Neural progenitor cell (in vitro differentiated cells): ENCODE results near the gene ARHGDIA. TPM values are rescaled to one million over a fixed set of nuclear protein-coding genes. Genes with fewer than 3 reads are reported as not detected.

Source experiments
- DNase-seq: peaks from one replicate; pipeline ENCODE4 v3.0.0-alpha.2; 2016; ENCODE audit warnings: low spot score
- H2AFZ ChIP-seq: fragments of 200-600 bp; sonication (generic); replicated peaks from 2 replicates; pipeline ENCODE4 v1.6.1; 2016; ENCODE audit warnings: antibody characterized with exemption
- H3F3A ChIP-seq: fragments of 200-600 bp; sonication (generic); 2 replicates; pipeline ENCODE4 v1.6.1; 2016; ENCODE audit warnings: antibody characterized with exemption, low read depth
- H3K27ac ChIP-seq: fragments of 200-600 bp; sonication (generic); 2 replicates; pipeline ENCODE4 v1.5.1; 2016; ENCODE audit warnings: mild to moderate bottlenecking
- H3K27me3 ChIP-seq: fragments of 200-600 bp; sonication (generic); 2 replicates; pipeline ENCODE4 v1.6.1; 2016; ENCODE audit warnings: mild to moderate bottlenecking, moderate library complexity
- H3K36me3 ChIP-seq: fragments of 200-600 bp; sonication (generic); 2 replicates; pipeline ENCODE4 v1.5.1; 2016
- H3K4me1 ChIP-seq: fragments of 200-600 bp; sonication (generic); 2 replicates; pipeline ENCODE4 v1.6.1; 2016; ENCODE audit warnings: mixed run types
- H3K4me2 ChIP-seq: fragments of 200-600 bp; sonication (generic); 2 replicates; pipeline ENCODE4 v1.6.1; 2016
- H3K4me3 ChIP-seq: fragments of 200-600 bp; sonication (generic); 2 replicates; pipeline ENCODE4 v1.5.1; 2016
- H3K79me2 ChIP-seq: fragments of 200-600 bp; sonication (generic); 2 replicates; pipeline ENCODE4 v1.6.1; 2016; ENCODE audit warnings: low read depth
- H3K9ac ChIP-seq: fragments of 200-600 bp; sonication (generic); 2 replicates; pipeline ENCODE4 v1.6.1; 2016
- H3K9me3 ChIP-seq: fragments of 200-600 bp; sonication (generic); 2 replicates; pipeline ENCODE4 v1.5.1; 2016; ENCODE audit warnings: low read depth
- H4K20me1 ChIP-seq: fragments of 200-600 bp; sonication (generic); 2 replicates; pipeline ENCODE4 v1.6.1; 2016; ENCODE audit warnings: low read depth
- H3K27ac Mint-ChIP-seq: 3 replicates; pipeline ENCODE4 v1.8.0; 2021; ENCODE audit warnings: mixed read lengths
- H3K27me3 Mint-ChIP-seq: 2 replicates; pipeline ENCODE4 v1.8.0; 2022; ENCODE audit warnings: low read depth, mild to moderate bottlenecking, inconsistent platforms, moderate library complexity, mixed read lengths; ENCODE audit not compliant: insufficient read depth
- H3K36me3 Mint-ChIP-seq: 3 replicates; pipeline ENCODE4 v1.8.0; 2021; ENCODE audit warnings: mixed read lengths
- H3K4me1 Mint-ChIP-seq: 3 replicates; pipeline ENCODE4 v1.8.0; 2021; ENCODE audit warnings: mixed read lengths
- H3K4me3 Mint-ChIP-seq: 3 replicates; pipeline ENCODE4 v1.8.0; 2021; ENCODE audit warnings: mild to moderate bottlenecking, moderate library complexity, mixed read lengths
- H3K9me3 Mint-ChIP-seq: 3 replicates; pipeline ENCODE4 v1.8.0; 2020; ENCODE audit warnings: mixed read lengths
- CTCF ChIP-seq: fragments of 200-600 bp; sonication (generic); IDR thresholded peaks from 2 replicates; pipeline ENCODE4 v1.5.1; 2017; ENCODE audit warnings: antibody characterized with exemption, mild to moderate bottlenecking
- EZH2 ChIP-seq: fragments of 200-600 bp; sonication (generic); IDR thresholded peaks from 2 replicates; pipeline ENCODE4 v1.6.1; 2017; ENCODE audit warnings: antibody characterized with exemption, mild to moderate bottlenecking, moderate library complexity
- EZH2phosphoT487 ChIP-seq: fragments of 200-600 bp; sonication (generic); IDR thresholded peaks from 2 replicates; pipeline ENCODE4 v1.6.1; 2017; ENCODE audit warnings: antibody characterized with exemption
- total RNA-seq: library from RNA; depleted of rRNA; stranded (reverse); fragments of >200 nt; gene quantifications from 2 replicates; pipeline ENCODE4 v1.2.3, GENCODE V29; 2015; ENCODE audit warnings: low replicate concordance

ARHGDIA gene
- total RNA-seq, 1 donor from 2014 or later: 25.1 TPM

- no peaks in the 10 kb centered on the region for H3K9me3 Mint-ChIP-seq
- H3K36me3 Mint-ChIP-seq: peaks cover 15% of the 10 kb centered on the region
- TF ChIP-seq EZH2 (no peak), EZH2phosphoT487 (no peak), CTCF (no peak)
- Histone ChIP-seq H3K27ac (no peak within 1 kb of the TSS), H4K20me1 (peaks cover 25% of the 10 kb centered on the region), H3K4me1 (peaks cover 10% of the 10 kb centered on the region), H3K9me3 (no peaks in the 10 kb centered on the region), H3K79me2 (peaks cover 43% of the 10 kb centered on the region), H3F3A (peaks cover 30% of the 10 kb centered on the region), H3K36me3 (no peaks in the 10 kb centered on the region), H3K9ac (peak within 1 kb of the TSS; percentile 64), H3K4me3 (peak within 1 kb of the TSS; percentile 96), H2AFZ (no peak within 1 kb of the TSS), H3K4me2 (peak within 1 kb of the TSS; percentile 90), H3K27me3 (no peaks in the 10 kb centered on the region)
- no peak within 1 kb of the TSS for H3K27ac Mint-ChIP-seq
- peaks cover 2% of the 10 kb centered on the region for H3K27me3 Mint-ChIP-seq
- peaks cover 20% of the 10 kb centered on the region for H3K4me1 Mint-ChIP-seq
- DNase-seq: peak; percentile 93
- peak within 1 kb of the TSS; percentile 89 for H3K4me3 Mint-ChIP-seq
Observed at GRCh38 chr17:81917565-81918332, 46.6 kb upstream of the ARHGDIA start, which contains the start of gene SIRT7. Gene SIRT7, minus strand, starts transcription at chr17:81918176. Its CDS starts 45 bp downstream, at chr17:81918131.

- H3K27me3 ChIP-seq: no peaks in the 10 kb centered on the region
- H3K9me3 Mint-ChIP-seq: no peaks in the 10 kb centered on the region
- peak overlapping the region; percentile 96 for H3K4me3 ChIP-seq
- no peaks in the 10 kb centered on the region for H3K9me3 ChIP-seq
- H3K4me1 ChIP-seq: peaks cover 10% of the 10 kb centered on the region
- DNase-seq: no peak
- no peak overlapping the region for H2AFZ ChIP-seq
- H3K36me3 Mint-ChIP-seq: peaks cover 13% of the 10 kb centered on the region
- no peaks in the 10 kb centered on the region for H3K36me3 ChIP-seq
- peaks cover 31% of the 10 kb centered on the region for H4K20me1 ChIP-seq
- no peak overlapping the region for H3K9ac ChIP-seq
- peaks cover 42% of the 10 kb centered on the region for H3F3A ChIP-seq
- H3K4me3 Mint-ChIP-seq: peak overlapping the region; percentile 81
- TF ChIP-seq EZH2 (no peak), EZH2phosphoT487 (no peak), CTCF (no peak)
- peaks cover 20% of the 10 kb centered on the region for H3K4me1 Mint-ChIP-seq
- H3K27ac ChIP-seq: no peak overlapping the region
- H3K27ac Mint-ChIP-seq: no peak overlapping the region
- H3K79me2 ChIP-seq: peaks cover 29% of the 10 kb centered on the region
- H3K27me3 Mint-ChIP-seq: peaks cover 2% of the 10 kb centered on the region
- H3K4me2 ChIP-seq: peak overlapping the region; percentile 90
Observed at GRCh38 chr17:81916234-81917001, 45.3 kb upstream of the ARHGDIA start.

- Histone ChIP-seq H4K20me1 (peaks cover 37% of the 10 kb centered on the region), H2AFZ (no peak overlapping the region), H3F3A (peaks cover 45% of the 10 kb centered on the region), H3K4me1 (peaks cover 13% of the 10 kb centered on the region), H3K27me3 (peaks cover 6% of the 10 kb centered on the region), H3K79me2 (peaks cover 18% of the 10 kb centered on the region), H3K9me3 (no peaks in the 10 kb centered on the region), H3K36me3 (no peaks in the 10 kb centered on the region), H3K27ac (no peak overlapping the region), H3K4me2 (no peak overlapping the region), H3K4me3 (no peak overlapping the region), H3K9ac (no peak overlapping the region)
- H3K27ac Mint-ChIP-seq: no peak overlapping the region
- no peak overlapping the region for H3K4me3 Mint-ChIP-seq
- peaks cover 2% of the 10 kb centered on the region for H3K27me3 Mint-ChIP-seq
- no peak for TF ChIP-seq CTCF
- peaks cover 11% of the 10 kb centered on the region for H3K36me3 Mint-ChIP-seq
- H3K4me1 Mint-ChIP-seq: peaks cover 20% of the 10 kb centered on the region
- no peak for DNase-seq
- H3K9me3 Mint-ChIP-seq: no peaks in the 10 kb centered on the region
Observed at GRCh38 chr17:81915331-81915730, 44.2 kb upstream of the ARHGDIA start.
